ENCODE data around the gene CPEB2. TPM values are rescaled to one million over a fixed set of nuclear protein-coding genes. Genes with fewer than 3 reads are reported as not detected.
A peak's percentile ranks its signal among the peaks of the same experiment; 100 is the strongest.

Gene CPEB2
- total and polyA plus RNA-seq, 9 of the 15 experiments (the other 6 are each of a cell fraction or from before 2014, with no cell fraction given), result 0.39 to 3.0 (median 1.4) TPM

DNA sequence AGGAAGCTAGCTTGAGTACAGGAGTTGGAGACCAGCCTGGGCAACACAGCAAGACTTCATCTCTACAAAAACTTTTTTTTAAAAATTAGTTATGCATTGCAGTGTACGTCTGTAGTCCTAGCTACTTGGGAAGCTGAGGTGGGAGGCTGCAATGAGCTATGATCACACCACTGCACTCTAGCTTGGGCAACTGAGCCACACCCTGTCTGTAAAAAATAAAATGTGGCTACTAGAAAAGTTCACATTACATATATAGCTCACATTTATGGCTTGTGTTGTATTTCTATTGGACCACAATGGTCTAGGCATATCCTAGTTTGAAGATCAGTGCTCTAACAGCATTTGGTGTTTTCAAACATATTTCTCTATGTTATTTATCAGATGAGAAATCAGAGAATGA lies 11.8 kb upstream of the CPEB2 start:
- Histone ChIP-seq H2AFZ (ENCODE audit: low read depth, low read length) (no peak overlapping the region), H3K4me1 (replicated peaks in 1 of 2; ENCODE audit: control insufficient read depth in 2 of 2, insufficient read depth in 2 of 2, low read length in 2 of 2) (0 out of 5 replicates have a peak, but pooled peaks cover 0 to 2% of the 10 kb centered on the region in 2 experiments), H3K79me2 (ENCODE audit: control insufficient read depth, insufficient read depth, low read length) (no peaks in the 10 kb centered on the region), H4K20me1 (replicated peaks; ENCODE audit: control insufficient read depth, insufficient read depth, low read length) (no peaks in the 10 kb centered on the region), H3K9ac (ENCODE audit: insufficient read depth in 1 of 2, low read depth in 2 of 2, low read length in 2 of 2) (no peak overlapping the region), H3K4me3 (no peak overlapping the region), H3K9me1 (ENCODE audit: control insufficient read depth, insufficient read depth, low read length) (no peaks in the 10 kb centered on the region), H3K36me3 (ENCODE audit: control insufficient read depth, insufficient read depth, low read length) (no peaks in the 10 kb centered on the region), H3K27me3 (ENCODE audit: control insufficient read depth in 2 of 2, insufficient read depth in 2 of 2, low read length in 2 of 2) (no peaks in the 10 kb centered on the region), H3K27ac (ENCODE audit: extremely low read depth, low read depth, low read length) (no peak overlapping the region), H3K4me2 (ENCODE audit: insufficient read depth, low read length) (no peak overlapping the region), H3K9me3 (replicated peaks; ENCODE audit: control insufficient read depth, insufficient read depth, low read depth, low read length) (no peaks in the 10 kb centered on the region)
- intact Hi-C loops (cut with micrococcal nuclease) (no loop called here), in situ Hi-C loops (cut with MboI) (no loop called here)
- FAIRE-seq, result no peak
- TF ChIP-seq ID3 (CRISPR knock-in tag; IDR thresholded peaks at IDR 0.05) (no peak), ID3 (tag; IDR thresholded peaks at IDR 0.05) (no peak)
- TF ChIP-seq, protein P1, sequence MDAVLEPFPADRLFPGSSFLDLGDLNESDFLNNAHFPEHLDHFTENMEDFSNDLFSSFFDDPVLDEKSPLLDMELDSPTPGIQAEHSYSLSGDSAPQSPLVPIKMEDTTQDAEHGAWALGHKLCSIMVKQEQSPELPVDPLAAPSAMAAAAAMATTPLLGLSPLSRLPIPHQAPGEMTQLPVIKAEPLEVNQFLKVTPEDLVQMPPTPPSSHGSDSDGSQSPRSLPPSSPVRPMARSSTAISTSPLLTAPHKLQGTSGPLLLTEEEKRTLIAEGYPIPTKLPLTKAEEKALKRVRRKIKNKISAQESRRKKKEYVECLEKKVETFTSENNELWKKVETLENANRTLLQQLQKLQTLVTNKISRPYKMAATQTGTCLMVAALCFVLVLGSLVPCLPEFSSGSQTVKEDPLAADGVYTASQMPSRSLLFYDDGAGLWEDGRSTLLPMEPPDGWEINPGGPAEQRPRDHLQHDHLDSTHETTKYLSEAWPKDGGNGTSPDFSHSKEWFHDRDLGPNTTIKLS (IDR thresholded peaks at IDR 0.05; ENCODE audit: borderline replicate concordance, low read depth), result no peak
- ATAC-seq, result no peak
- BruUV-seq (replicated peaks), result no TSS peak
- ChIA-PET POLR2A (no interaction called here), CTCF (ENCODE audit: low intra/inter-chr PET ratio) (no interaction called here)
- 5% methylated on average over 1 of the region's 1 CpG for WGBS (ENCODE audit: insufficient coverage, low coverage, missing lambda C conversion rate)
- no peak for DNase-seq (ENCODE audit: extremely low read depth in 1 of 4, low spot score in 3 of 4)

- Histone ChIP-seq H3K4me3 (no peak overlapping the region), H3K27ac (ENCODE audit: extremely low read depth, low read depth, low read length) (no peak overlapping the region), H3K9ac (ENCODE audit: insufficient read depth in 1 of 2, low read depth in 2 of 2, low read length in 2 of 2) (no peak overlapping the region), H3K4me2 (ENCODE audit: insufficient read depth, low read length) (no peak overlapping the region; the same call in 1 of the 2 replicates), H3K9me1 (ENCODE audit: control insufficient read depth, insufficient read depth, low read length) (no peaks in the 10 kb centered on the region), H3K79me2 (ENCODE audit: control insufficient read depth, insufficient read depth, low read length) (no peaks in the 10 kb centered on the region), H3K4me1 (replicated peaks in 1 of 2; ENCODE audit: control insufficient read depth in 2 of 2, insufficient read depth in 2 of 2, low read length in 2 of 2) (0 out of 5 replicates have a peak, but pooled peaks cover 0 to 2% of the 10 kb centered on the region in 2 experiments), H4K20me1 (replicated peaks; ENCODE audit: control insufficient read depth, insufficient read depth, low read length) (no peaks in the 10 kb centered on the region), H2AFZ (ENCODE audit: low read depth, low read length) (peak overlapping the region; percentile 42; the same call in 1 of the 2 replicates), H3K27me3 (ENCODE audit: control insufficient read depth in 2 of 2, insufficient read depth in 2 of 2, low read length in 2 of 2) (no peaks in the 10 kb centered on the region), H3K9me3 (replicated peaks; ENCODE audit: control insufficient read depth, insufficient read depth, low read depth, low read length) (no peaks in the 10 kb centered on the region), H3K36me3 (ENCODE audit: control insufficient read depth, insufficient read depth, low read length) (no peaks in the 10 kb centered on the region)
- FAIRE-seq (peak; percentile 49), DNase-seq (ENCODE audit: extremely low read depth in 1 of 4, low spot score in 3 of 4) (peak in 2 of 4 experiments; percentile 15 to 42), ATAC-seq (peak; percentile 36; the same call in 1 of the 3 replicates)
- in situ Hi-C loops (cut with MboI) (no loop called here), intact Hi-C loops (cut with micrococcal nuclease) (no loop called here)
- no TSS peak for BruUV-seq (replicated peaks)
- WGBS (ENCODE audit: insufficient coverage, low coverage, missing lambda C conversion rate), result 3% methylated on average over 3 of the region's 3 CpGs
- CTCF ChIA-PET (ENCODE audit: low intra/inter-chr PET ratio), result no interaction called here
- POLR2A ChIA-PET, result interaction anchor here (0.6 kb wide), 1 partner anchor 9 kb away, joined by 3 read pairs; no protein-coding TSS in a partner anchor
- TF ChIP-seq DPF2 (IDR thresholded peaks at IDR 0.05) (0 out of 2 replicates have a peak, but pooled peaks have one; percentile 19), NBN (IDR thresholded peaks at IDR 0.05; ENCODE audit: low read depth) (no peak), ZNF551 (CRISPR knock-in tag; IDR thresholded peaks at IDR 0.05) (no peak), ATF3 (IDR thresholded peaks at IDR 0.05) (peak; percentile 99), ATF3 (CRISPR knock-in tag; conservative IDR thresholded peaks at IDR 0.05) (no peak; the same call in 1 of the 2 replicates)
Observed at GRCh38 chr4:14994242-14994641, 8.0 kb upstream of the CPEB2 start.
